A549 treated with AZD2906 at 1 μM for 4 hours (cell line): ENCODE results near the gene GJB5. TPM values are rescaled to one million over a fixed set of nuclear protein-coding genes. Genes with fewer than 3 reads are reported as not detected.

Experiments used
- total RNA-seq: library from RNA; stranded (reverse); fragments of 200-300 nt; extraction: Qiagen RNA extraction; gene quantifications from 5 replicates; pipeline ENCODE4 v1.2.3, GENCODE V29; 2022

GJB5 gene
- 0.06 to 0.15 TPM (median 0.12 TPM) in 4 of 5 replicates, not detected in the other for total RNA-seq

GRCh38 chr1:34754964-34755637 lies at the start of gene GJB5:
Gene GJB5, plus strand, starts transcription at chr1:34755047. Its CDS starts 2,284 bp downstream, at chr1:34757331.

DNA sequence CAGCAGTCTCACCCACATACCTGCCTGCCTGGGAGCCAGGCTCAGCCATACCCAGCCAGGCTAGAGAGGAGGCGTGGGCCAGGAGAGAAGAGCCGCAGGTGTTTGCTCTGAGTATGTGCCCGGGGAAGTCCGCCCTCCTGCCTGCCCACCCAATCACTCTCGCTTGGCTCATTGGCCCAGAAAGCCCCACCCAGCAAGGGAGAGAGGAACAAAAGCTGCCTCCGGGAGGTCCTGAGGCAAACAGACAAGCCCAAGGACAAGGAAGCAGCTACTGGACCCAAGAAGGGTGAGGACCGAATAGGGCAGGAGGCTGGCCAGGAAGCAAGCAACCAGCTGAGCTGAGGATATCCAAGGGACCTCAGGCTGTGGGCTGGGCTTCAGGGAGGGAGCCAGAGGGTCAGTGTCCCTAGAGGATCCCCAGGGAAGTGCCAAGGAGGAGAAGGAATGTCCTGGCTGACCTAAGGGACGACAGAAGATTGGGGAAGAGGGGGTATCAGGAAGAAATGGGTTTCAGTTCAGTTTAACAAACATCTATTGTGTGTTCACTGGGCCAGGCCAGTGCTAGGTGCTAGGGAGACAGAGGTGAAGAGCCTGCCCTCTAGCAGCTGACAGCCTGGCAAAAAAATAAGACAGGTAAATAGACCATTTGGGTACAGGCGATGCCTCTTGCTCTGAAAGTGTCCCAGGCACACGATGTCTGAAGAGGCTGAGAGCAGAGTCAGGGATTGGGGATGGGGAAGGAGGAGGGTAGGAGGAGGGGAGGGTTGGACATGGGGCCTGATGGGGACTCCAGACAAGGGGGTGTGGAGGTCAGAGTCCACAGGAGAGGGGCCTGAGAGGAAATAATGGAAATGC lies 4.9 kb downstream of the GJB5 start, which contains the start of gene GJB4:
Gene GJB4, plus strand, starts transcription at position 238 of the 855 bp plus-strand sequence. CDS start 1,515 bp downstream, outside the sequence.

GRCh38 chr1:34781071-34781843 lies 26.4 kb downstream of the GJB5 start, which contains the start of gene GJB3:
Gene GJB3, plus strand, starts transcription at chr1:34781214. Its CDS starts 3,549 bp downstream, at chr1:34784763.

GRCh38 chr1:34792868-34793727 lies 38.3 kb downstream of the GJB5 start, which contains the start of gene GJA4:
Gene GJA4, plus strand, starts transcription at chr1:34792999. Its CDS starts 1,215 bp downstream, at chr1:34794214.

Other genes starting within 250 kb of the GJB5 start
- gene GJB4, start 4.7 kb downstream of the GJB5 start, total RNA-seq: 0.06 to 0.17 TPM (median 0.10 TPM) in 5 replicates
- gene GJB3, start 26.2 kb downstream of the GJB5 start, total RNA-seq: 10.4 to 19.8 TPM (median 16.5 TPM) in 5 replicates
- gene GJA4, start 38.0 kb downstream of the GJB5 start, total RNA-seq: not detected in 5 replicates
- 49.4 to 63.7 TPM (median 59.8 TPM) in 5 replicates for gene SMIM12, start 104.7 kb downstream of the GJB5 start, total RNA-seq
- gene DLGAP3, start 174.6 kb downstream of the GJB5 start, total RNA-seq: 0.10 to 0.32 TPM (median 0.26 TPM) in 5 replicates
- gene TMEM35B, start 230.3 kb downstream of the GJB5 start, total RNA-seq: 14.6 to 18.7 TPM (median 17.7 TPM) in 5 replicates